Hematopoietic multipotent progenitor cell (in vitro differentiated cells): ENCODE measurements around the gene CACNA1H. TPM values are rescaled to one million over a fixed set of nuclear protein-coding genes. Genes with fewer than 3 reads are reported as not detected.
"Not testable (repeated sequence)": the region's sequence is repeated elsewhere in the genome, so short reads cannot be mapped to it uniquely, and the experiment has no call there.

ENCODE experiments used
- DNase-seq, 3 donors: peaks; one replicate each; pipeline ENCODE4 v3.0.0-alpha.2; 2011 to 2015; ENCODE audit warnings: low read depth in 2 of 3, low spot score in 2 of 3
- total RNA-seq: library from RNA; depleted of rRNA; stranded (reverse); fragments of >200 nt; gene quantifications from one replicate; pipeline ENCODE4 v1.2.3, GENCODE V29; 2012

The CACNA1H gene
- total RNA-seq, 1 donor, result under 0.01 TPM

GRCh38 chr16:1261131-1261892 lies 108.4 kb downstream of the CACNA1H start:
- no peak for DNase-seq

- DNase-seq, result no peak
These were observed 109.4 kb downstream of the CACNA1H start for GRCh38 chr16:1262210-1262845.

GRCh38 chr16:1262846-1263221 lies 109.9 kb downstream of the CACNA1H start:
- DNase-seq, result no peak

- no peak for DNase-seq
These were observed 110.9 kb downstream of the CACNA1H start for GRCh38 chr16:1263591-1264344.

GRCh38 chr16:1264345-1265089 lies 111.6 kb downstream of the CACNA1H start:
- DNase-seq, result no peak

GRCh38 chr16:1265090-1265630 lies 112.3 kb downstream of the CACNA1H start:
- DNase-seq, result no peak

GRCh38 chr16:1265826-1266225 lies 112.9 kb downstream of the CACNA1H start:
- DNase-seq, result no peak

- DNase-seq, result not testable (repeated sequence)
These were observed 116.5 kb downstream of the CACNA1H start for GRCh38 chr16:1269418-1269817.

GRCh38 chr16:1271380-1271723 lies 118.4 kb downstream of the CACNA1H start:
- DNase-seq, result no peak

Other genes with a start within 250 kb of the CACNA1H start
- gene LMF1, start 182.1 kb upstream of the CACNA1H start, total RNA-seq, result 45.2 TPM
- under 0.01 TPM for gene SOX8, start 171.3 kb upstream of the CACNA1H start, total RNA-seq
- gene SSTR5, start 80.4 kb upstream of the CACNA1H start, total RNA-seq, result not detected
- not detected for gene C1QTNF8, start 56.9 kb upstream of the CACNA1H start, total RNA-seq
- not detected for gene TPSG1, start 72.2 kb downstream of the CACNA1H start, total RNA-seq
- 8.9 TPM for gene TPSB2, start 77.1 kb downstream of the CACNA1H start, total RNA-seq
- 72.2 TPM for gene TPSAB1, start 87.6 kb downstream of the CACNA1H start, total RNA-seq
- gene TPSD1, start 103.0 kb downstream of the CACNA1H start, total RNA-seq, result 0.54 TPM
- 67.6 TPM for gene UBE2I, start 156.5 kb downstream of the CACNA1H start, total RNA-seq
- 27.7 TPM for gene BAIAP3, start 180.5 kb downstream of the CACNA1H start, total RNA-seq
- 48.2 TPM for gene TSR3, start 198.8 kb downstream of the CACNA1H start, total RNA-seq
- 56.0 TPM for gene GNPTG, start 198.8 kb downstream of the CACNA1H start, total RNA-seq